ENCODE measurements around the gene CUEDC2.

CUEDC2 gene

GRCh38 chr10:102432162-102432950, at the start of gene CUEDC2:
Gene CUEDC2 (minus strand): TSS chr10:102432574. CDS start chr10:102425188, 7,386 bp downstream.
- DNase-seq = peak; percentile 98

GRCh38 chr10:102480396-102480795, 48.0 kb upstream of the CUEDC2 start:
- DNase-seq = no peak

GRCh38 chr10:102479651-102480050, 47.3 kb upstream of the CUEDC2 start:
- no peak for DNase-seq

GRCh38 chr10:102476466-102477141, 44.2 kb upstream of the CUEDC2 start:
- DNase-seq = no peak

GRCh38 chr10:102475451-102476040, 43.2 kb upstream of the CUEDC2 start:
- no peak for DNase-seq

- no peak for DNase-seq
Measured at GRCh38 chr10:102473445-102474331, 41.3 kb upstream of the CUEDC2 start.

- DNase-seq = no peak
Measured at GRCh38 chr10:102470579-102471546, 38.5 kb upstream of the CUEDC2 start.

GRCh38 chr10:102468683-102469082, 36.3 kb upstream of the CUEDC2 start:
- DNase-seq = no peak

GRCh38 chr10:102467971-102468438, 35.6 kb upstream of the CUEDC2 start:
- peak; percentile 51 for DNase-seq

GRCh38 chr10:102467318-102467717, 34.9 kb upstream of the CUEDC2 start:
- DNase-seq = no peak

GRCh38 chr10:102465466-102465865, 33.1 kb upstream of the CUEDC2 start:
- DNase-seq = no peak

GRCh38 chr10:102463983-102464382, 31.6 kb upstream of the CUEDC2 start:
- DNase-seq = no peak

GRCh38 chr10:102462512-102463054, 30.2 kb upstream of the CUEDC2 start:
- no peak for DNase-seq

GRCh38 chr10:102461187-102462054, 29.0 kb upstream of the CUEDC2 start:
- DNase-seq = peak; percentile 92

- no peak for DNase-seq
Measured at GRCh38 chr10:102460836-102461186, 28.4 kb upstream of the CUEDC2 start.

- no peak for DNase-seq
Measured at GRCh38 chr10:102458656-102459055, 26.3 kb upstream of the CUEDC2 start.

- no peak for DNase-seq
Measured at GRCh38 chr10:102457591-102458150, 25.3 kb upstream of the CUEDC2 start.

- no peak for DNase-seq
Measured at GRCh38 chr10:102455893-102456471, 23.6 kb upstream of the CUEDC2 start.
